ENCODE results near the gene C2orf49.

- TF ChIP-seq CTCF (IDR thresholded peaks at IDR 0.05; ENCODE audit: poor library complexity) (no peak), EZH2phosphoT487 (IDR thresholded peaks at IDR 0.05; ENCODE audit: low read depth, severe bottlenecking, unreplicated experiment) (no peak), EZH2 (IDR thresholded peaks at IDR 0.05; ENCODE audit: borderline replicate concordance) (no peak)
Measured at GRCh38 chr2:105307146-105307545, 30.2 kb upstream of the C2orf49 start.

Data from hepatocyte (in vitro differentiated cells).